ENCODE measurements around the gene VWA5B2.
A peak's percentile ranks its signal among the peaks of the same experiment; 100 is the strongest.

VWA5B2 gene

DNA sequence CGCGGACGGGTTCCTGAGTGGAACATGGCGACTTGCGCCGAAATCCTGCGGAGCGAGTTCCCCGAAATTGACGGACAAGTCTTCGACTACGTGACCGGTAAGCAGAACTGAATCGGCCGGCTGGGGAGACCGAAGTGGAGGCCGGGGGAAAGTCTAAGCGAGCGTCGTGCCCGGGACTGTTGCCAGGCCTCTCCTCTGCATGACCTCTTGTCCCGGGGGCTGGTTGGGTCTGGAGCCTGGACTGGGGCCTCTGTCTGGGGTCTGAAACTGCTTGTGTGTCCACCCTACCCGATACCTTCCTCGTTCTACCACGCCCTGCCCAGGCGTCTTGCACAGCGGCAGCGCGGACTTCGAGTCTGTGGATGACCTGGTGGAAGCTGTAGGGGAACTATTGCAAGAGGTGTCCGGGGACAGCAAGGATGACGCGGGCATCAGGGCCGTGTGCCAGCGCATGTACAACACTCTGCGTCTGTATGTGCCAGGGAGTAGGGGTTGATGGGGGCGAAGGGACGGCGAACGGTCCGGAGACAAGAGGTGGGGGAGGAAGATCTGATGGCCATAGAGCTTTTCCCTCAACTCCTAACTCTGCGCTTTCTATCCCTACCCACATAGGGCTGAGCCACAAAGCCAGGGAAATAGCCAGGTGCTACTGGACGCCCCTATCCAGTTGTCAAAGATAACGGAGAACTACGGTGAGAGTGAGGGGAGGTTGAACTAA, 43.0 kb upstream of the VWA5B2 start, which contains the start of gene ABCF3 (continued):
- TF ChIP-seq ELK4 (IDR thresholded peaks at IDR 0.05; ENCODE audit: borderline replicate concordance, low read depth, low read length) (no peak), ZNF701 (tag by site-specific recombination; IDR thresholded peaks at IDR 0.05) (no peak), ZNF624 (tag by site-specific recombination; IDR thresholded peaks at IDR 0.05) (no peak), ZNF138 (tag by site-specific recombination; IDR thresholded peaks at IDR 0.05; ENCODE audit: borderline replicate concordance) (no peak), ZNF202 (tag by site-specific recombination; IDR thresholded peaks at IDR 0.05; ENCODE audit: borderline replicate concordance) (no peak), ZNF155 (tag by site-specific recombination; IDR thresholded peaks at IDR 0.05) (no peak), ZNF280D (tag by site-specific recombination; IDR thresholded peaks at IDR 0.05) (0 out of 2 replicates have a peak, but pooled peaks have one; percentile 8), EGR2 (tag by site-specific recombination; IDR thresholded peaks at IDR 0.05; ENCODE audit: low read depth) (no peak), ZNF16 (tag by site-specific recombination; IDR thresholded peaks at IDR 0.05; ENCODE audit: low read depth) (no peak), ZNF175 (tag by site-specific recombination; IDR thresholded peaks at IDR 0.05) (no peak), ZIC2 (tag by site-specific recombination; IDR thresholded peaks at IDR 0.05) (no peak), MYNN (tag by site-specific recombination; IDR thresholded peaks at IDR 0.05; ENCODE audit: borderline replicate concordance) (no peak), ZNF549 (tag by site-specific recombination; IDR thresholded peaks at IDR 0.05) (no peak)

DNA sequence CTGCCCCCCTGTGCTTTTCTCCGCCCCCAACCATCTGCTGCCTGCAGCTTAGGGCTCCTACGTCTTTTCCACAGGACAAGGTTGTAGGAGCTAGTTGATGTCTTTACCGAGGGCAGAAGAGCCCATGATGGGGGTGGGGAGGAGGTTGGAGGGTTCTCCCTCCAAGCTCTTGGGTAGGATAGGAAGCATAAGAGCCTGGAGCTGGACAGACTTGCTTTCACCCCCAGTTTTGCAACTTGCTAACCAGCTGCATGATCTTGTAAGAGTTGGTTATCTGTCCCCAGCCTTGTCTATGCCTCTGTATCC, 42.5 kb upstream of the VWA5B2 start:
- no peak for TF ChIP-seq ZSCAN23 (tag by site-specific recombination; IDR thresholded peaks at IDR 0.05)
- TF ChIP-seq TRIM28 (IDR thresholded peaks at IDR 0.05; ENCODE audit: borderline replicate concordance, low read length), result no peak
- TF ChIP-seq ZNF37A (tag by site-specific recombination; IDR thresholded peaks at IDR 0.05), result no peak
- peak; percentile 66; the same call in 1 of the 2 replicates for TF ChIP-seq EGR2 (tag by site-specific recombination; IDR thresholded peaks at IDR 0.05; ENCODE audit: low read depth)
- no peak for TF ChIP-seq HOXA7 (CRISPR knock-in tag; IDR thresholded peaks at IDR 0.05; ENCODE audit: borderline replicate concordance)
- no peak for TF ChIP-seq ZNF132 (tag by site-specific recombination; IDR thresholded peaks at IDR 0.05; ENCODE audit: borderline replicate concordance)
- TF ChIP-seq ZNF211 (tag by site-specific recombination; IDR thresholded peaks at IDR 0.05; ENCODE audit: low read depth), result no peak
- TF ChIP-seq KLF10 (tag by site-specific recombination; IDR thresholded peaks at IDR 0.05), result no peak
- peak; percentile 60 for TF ChIP-seq ZFHX2 (tag by site-specific recombination; conservative IDR thresholded peaks at IDR 0.05)
- TF ChIP-seq KLF8 (tag by site-specific recombination; IDR thresholded peaks at IDR 0.05), result no peak
- H3K36me3 ChIP-seq (ENCODE audit: control insufficient read depth in 2 of 2, insufficient read depth in 1 of 2, low read length in 2 of 2), result peaks cover 0 to 76% of the 10 kb centered on the region in 2 experiments; a peak in 2 of 3 replicates
- POLR2A ChIA-PET, result interaction anchor here (1.8 to 2.3 kb wide), 2 partner anchors 10 to 13 kb away, joined by 15 to 34 read pairs; partner anchors contain the start of gene AP2M1
- H3K4me3 ChIP-seq (ENCODE audit: low read depth, low read length), result peak overlapping the region; percentile 91
- no peaks in the 10 kb centered on the region for H3K9me3 ChIP-seq (ENCODE audit: control insufficient read depth, insufficient read depth, low read depth, low read length)
- no peak overlapping the region; the same call in 1 of the 2 replicates for H3K27ac ChIP-seq (ENCODE audit: extremely low read depth, low read depth, low read length)
- CTCF ChIA-PET, result interaction anchor here (0.5 to 1.0 kb wide), 6 partner anchors 41 to 931 kb away, joined by 3 to 5 read pairs (median 4); no protein-coding TSS in a partner anchor
- H3K4me1 ChIP-seq (ENCODE audit: control insufficient read depth, insufficient read depth, low read length), result 0 out of 2 replicates have a peak, but pooled peaks cover 5% of the 10 kb centered on the region

Data from HEK293 (cell line).